DLD1 (cell line): ENCODE results near the gene SPDYE9.
"Not testable (repeated sequence)": the region's sequence is repeated elsewhere in the genome, so short reads cannot be mapped to it uniquely, and the experiment has no call there.

ENCODE experiments used
- in situ Hi-C: cut with HindIII; loops from 2 replicates; pipeline ENCODE4 v1.10.0; 2017; ENCODE audit warnings: low sequenced_read_pairs

Gene SPDYE9, protein sequence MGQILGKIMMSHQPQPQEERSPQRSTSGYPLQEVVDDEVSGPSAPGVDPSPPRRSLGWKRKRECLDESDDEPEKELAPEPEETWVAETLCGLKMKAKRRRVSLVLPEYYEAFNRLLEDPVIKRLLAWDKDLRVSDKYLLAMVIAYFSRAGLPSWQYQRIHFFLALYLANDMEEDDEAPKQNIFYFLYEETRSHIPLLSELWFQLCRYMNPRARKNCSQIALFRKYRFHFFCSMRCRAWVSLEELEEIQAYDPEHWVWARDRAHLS

DNA sequence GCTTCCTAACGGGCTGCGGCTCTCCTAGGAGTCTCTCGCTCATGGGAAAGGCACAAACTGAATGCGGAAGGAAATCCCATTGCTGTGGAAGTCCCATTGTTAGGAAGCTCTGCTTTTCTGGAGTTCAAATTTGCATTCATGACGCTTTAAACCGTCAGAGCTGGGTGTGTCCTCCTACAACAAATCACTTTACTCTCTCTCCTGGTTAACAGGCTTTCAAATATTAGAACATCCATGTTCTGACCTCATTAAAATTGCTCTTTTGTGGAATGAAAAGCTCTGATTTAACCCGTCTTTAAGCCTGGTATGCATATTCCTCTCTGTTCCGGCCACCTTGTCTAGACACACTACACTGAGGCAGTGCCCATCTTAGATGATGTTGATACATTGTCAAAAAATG, at the start of gene SPDYE9:
TSS of gene SPDYE9 (minus strand) at position 101 of the 400 bp plus-strand sequence. CDS start 1,800 bp downstream, outside the sequence.
- in situ Hi-C loops = not testable (repeated sequence)

DNA sequence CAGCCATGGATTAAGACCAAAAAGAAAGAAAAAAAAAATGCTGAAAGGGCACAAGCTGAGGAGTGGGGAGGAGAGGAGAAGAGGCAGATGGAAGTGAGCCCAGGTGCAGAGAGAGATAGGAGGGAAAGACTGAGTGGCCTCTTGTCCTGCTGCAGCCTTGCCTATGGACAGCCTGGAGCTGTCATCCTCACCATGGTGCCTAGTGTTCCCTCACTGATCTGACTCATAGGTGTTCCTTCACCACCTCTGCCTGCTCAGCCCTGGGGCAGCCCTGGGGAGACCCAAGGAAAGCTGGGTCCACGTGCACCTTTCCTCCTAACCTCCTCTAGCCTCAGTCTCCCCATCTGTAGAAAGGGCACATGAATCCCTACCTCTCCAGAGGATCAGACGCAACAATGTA, 49.0 kb upstream of the SPDYE9 start:
- in situ Hi-C loops = not testable (repeated sequence)

DNA sequence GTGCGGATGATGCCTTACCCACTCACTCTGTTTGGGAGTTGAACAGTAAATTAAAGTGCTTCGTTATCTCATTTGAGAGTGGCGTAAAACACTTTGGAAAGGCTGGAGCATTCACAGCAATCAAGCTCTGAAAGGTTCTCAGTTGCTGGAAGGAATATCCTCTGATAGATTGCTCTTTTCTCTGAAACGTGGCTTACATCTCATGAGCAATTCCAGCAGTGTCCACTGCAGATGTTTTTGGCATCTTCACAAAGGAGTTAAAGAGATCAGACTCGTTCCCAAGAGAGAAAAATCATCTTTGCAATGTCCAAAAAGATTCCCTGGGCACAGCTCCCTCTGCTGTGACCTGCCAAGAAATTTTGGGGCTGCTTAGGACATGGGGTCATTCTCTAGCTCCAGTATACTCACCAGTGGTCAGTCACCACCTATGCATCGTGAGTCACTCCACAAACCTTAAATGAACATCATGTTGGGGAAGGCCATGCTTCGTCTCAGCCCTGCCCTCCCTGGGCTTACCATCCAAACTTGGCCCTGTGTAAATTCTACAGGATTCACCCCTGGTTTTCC, 46.9 kb upstream of the SPDYE9 start:
- in situ Hi-C loops = not testable (repeated sequence)

DNA sequence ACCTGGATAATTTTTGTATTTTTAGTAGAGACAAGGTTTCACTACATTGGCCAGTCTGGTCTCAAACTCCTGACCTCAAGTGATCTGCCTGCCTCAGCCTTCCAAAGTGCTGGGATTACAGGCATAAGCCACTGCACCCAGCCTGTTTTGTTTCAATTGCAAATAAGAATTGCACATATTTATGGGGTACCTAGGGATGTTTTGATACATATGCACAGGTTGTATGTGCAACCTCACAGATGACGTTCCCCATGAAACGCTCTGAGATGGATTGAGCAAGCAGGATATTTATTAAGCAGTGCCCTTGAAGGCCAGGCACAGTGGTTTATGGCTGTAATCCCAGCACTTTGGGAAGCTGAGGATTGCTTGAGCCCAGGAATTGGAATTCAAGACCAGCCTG, 44.8 kb upstream of the SPDYE9 start:
- in situ Hi-C loops = not testable (repeated sequence)

DNA sequence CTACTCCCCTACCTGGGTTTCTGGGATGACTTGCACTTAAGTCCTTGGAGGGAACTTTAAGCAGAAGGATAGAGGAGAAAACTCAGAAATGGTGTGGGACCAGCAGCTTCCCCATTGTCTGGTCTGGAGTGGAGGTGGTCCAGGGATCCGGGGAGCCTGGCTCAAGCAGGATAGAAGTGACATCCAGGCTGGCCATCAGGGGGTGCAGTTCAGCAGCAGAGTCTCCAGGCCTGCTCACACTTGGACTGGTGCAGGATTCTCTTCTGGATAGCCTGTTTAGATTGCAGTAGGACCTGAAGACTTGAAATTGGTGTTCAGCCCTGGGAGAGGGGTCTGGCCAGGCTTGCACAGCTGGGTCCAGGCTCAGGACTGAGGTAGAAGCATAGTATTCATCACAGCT, 38.3 kb upstream of the SPDYE9 start:
- in situ Hi-C loops = not testable (repeated sequence)

DNA sequence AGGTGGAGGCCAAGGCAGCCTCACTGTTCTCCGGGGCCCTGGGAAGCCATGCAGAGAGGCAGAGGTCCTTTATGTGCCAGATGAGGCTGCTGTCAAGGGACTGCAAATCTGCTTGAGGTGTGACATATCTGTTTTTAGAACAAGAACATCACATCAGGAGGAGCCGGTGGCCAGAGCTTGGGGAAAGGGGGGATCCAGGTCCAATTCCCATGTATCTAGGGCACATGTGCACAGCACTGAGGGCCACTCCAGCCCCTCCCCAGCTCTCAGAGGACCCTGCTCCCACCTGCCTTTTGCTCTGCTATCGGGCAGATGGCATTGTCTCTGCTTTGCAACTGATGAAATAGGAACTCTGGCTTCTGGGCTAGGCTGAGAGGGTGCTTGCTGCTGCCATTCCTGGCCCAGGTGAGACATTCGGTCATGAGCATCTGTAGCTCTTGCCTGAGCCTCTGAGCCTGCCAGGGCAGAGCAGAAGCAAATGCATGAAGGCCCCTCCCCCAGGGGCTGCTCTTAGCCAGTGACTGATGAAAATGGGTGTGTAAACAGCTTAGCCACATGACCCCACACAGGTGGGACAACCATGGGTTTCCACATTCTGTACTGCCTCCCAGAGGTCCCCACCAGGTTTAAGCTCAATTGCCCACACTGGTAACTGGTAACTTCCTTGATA, 37.1 kb upstream of the SPDYE9 start:
- in situ Hi-C loops = not testable (repeated sequence)

DNA sequence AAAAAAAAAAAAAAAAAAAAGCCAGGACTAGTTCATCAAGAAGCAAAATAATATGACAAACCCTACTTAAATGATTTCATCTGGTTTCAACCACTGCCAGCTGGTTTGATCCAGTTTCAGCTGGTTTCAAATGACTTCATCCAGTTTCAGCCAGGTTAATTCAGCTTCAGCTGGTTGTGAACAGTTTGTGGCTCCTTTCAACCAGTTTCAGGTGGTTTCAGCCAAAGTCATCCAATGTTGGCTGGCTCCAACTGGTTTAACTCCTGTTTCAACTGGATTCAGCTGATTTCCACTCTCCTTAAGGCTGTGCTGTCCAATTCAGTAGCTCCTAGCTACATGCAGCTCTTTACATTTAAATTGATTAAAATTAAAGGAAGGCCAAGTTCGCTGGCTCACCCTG, 32.3 kb upstream of the SPDYE9 start:
- in situ Hi-C loops = not testable (repeated sequence)

DNA sequence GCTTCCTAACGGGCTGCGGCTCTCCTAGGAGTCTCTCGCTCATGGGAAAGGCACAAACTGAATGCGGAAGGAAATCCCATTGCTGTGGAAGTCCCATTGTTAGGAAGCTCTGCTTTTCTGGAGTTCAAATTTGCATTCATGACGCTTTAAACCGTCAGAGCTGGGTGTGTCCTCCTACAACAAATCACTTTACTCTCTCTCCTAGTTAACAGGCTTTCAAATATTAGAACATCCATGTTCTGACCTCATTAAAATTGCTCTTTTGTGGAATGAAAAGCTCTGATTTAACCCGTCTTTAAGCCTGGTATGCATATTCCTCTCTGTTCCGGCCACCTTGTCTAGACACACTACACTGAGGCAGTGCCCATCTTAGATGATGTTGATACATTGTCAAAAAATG, 28.0 kb downstream of the SPDYE9 start, which contains the start of gene SPDYE11:
TSS of gene SPDYE11 (minus strand) at position 101 of the 400 bp plus-strand sequence. CDS start 1,800 bp downstream, outside the sequence.
- in situ Hi-C loops = not testable (repeated sequence)

DNA sequence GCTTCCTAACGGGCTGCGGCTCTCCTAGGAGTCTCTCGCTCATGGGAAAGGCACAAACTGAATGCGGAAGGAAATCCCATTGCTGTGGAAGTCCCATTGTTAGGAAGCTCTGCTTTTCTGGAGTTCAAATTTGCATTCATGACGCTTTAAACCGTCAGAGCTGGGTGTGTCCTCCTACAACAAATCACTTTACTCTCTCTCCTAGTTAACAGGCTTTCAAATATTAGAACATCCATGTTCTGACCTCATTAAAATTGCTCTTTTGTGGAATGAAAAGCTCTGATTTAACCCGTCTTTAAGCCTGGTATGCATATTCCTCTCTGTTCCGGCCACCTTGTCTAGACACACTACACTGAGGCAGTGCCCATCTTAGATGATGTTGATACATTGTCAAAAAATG, 56.2 kb downstream of the SPDYE9 start, which contains the start of gene SPDYE8:
TSS of gene SPDYE8 (minus strand) at position 101 of the 400 bp plus-strand sequence. CDS start 1,800 bp downstream, outside the sequence.
- in situ Hi-C loops = not testable (repeated sequence)
